SH-SY5Y (cell line): Measurements from ENCODE around the gene EXOC6B.

Experiments used
- GATA2 ChIP-seq: IDR thresholded peaks from 2 replicates; pipeline ENCODE4 v1.6.1; 2011; ENCODE audit warnings: mild to moderate bottlenecking, low read depth, low read length
- GATA3 ChIP-seq: IDR thresholded peaks from 2 replicates; pipeline ENCODE4 v1.6.1; 2011; ENCODE audit warnings: low read depth, mild to moderate bottlenecking, low read length, moderate library complexity

GRCh38 chr2:72782520-72782919 lies 43.3 kb downstream of the EXOC6B start:
- no peak for TF ChIP-seq GATA3
- no peak for TF ChIP-seq GATA2
